GM21390 (cell line): ENCODE measurements around the gene TRERF1.
"Not testable (repeated sequence)": the region's sequence is repeated elsewhere in the genome, so short reads cannot be mapped to it uniquely, and the experiment has no call there.

Experiments used
- ATAC-seq: cut with Tn5 transposase; IDR thresholded peaks from one replicate; pipeline ENCODE4 v1.9.1; 2021; ENCODE audit not compliant: unreplicated experiment

The TRERF1 gene, protein sequence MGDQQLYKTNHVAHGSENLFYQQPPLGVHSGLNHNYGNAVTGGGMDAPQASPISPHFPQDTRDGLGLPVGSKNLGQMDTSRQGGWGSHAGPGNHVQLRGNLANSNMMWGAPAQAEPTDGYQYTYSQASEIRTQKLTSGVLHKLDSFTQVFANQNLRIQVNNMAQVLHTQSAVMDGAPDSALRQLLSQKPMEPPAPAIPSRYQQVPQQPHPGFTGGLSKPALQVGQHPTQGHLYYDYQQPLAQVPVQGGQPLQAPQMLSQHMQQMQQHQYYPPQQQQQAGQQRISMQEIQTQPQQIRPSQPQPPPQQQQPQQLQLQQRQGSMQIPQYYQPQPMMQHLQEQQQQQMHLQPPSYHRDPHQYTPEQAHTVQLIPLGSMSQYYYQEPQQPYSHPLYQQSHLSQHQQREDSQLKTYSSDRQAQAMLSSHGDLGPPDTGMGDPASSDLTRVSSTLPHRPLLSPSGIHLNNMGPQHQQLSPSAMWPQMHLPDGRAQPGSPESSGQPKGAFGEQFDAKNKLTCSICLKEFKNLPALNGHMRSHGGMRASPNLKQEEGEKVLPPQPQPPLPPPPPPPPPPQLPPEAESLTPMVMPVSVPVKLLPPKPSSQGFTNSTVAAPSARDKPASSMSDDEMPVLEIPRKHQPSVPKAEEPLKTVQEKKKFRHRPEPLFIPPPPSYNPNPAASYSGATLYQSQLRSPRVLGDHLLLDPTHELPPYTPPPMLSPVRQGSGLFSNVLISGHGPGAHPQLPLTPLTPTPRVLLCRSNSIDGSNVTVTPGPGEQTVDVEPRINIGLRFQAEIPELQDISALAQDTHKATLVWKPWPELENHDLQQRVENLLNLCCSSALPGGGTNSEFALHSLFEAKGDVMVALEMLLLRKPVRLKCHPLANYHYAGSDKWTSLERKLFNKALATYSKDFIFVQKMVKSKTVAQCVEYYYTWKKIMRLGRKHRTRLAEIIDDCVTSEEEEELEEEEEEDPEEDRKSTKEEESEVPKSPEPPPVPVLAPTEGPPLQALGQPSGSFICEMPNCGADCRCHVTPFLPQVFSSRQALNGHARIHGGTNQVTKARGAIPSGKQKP (N-terminal part only)

DNA sequence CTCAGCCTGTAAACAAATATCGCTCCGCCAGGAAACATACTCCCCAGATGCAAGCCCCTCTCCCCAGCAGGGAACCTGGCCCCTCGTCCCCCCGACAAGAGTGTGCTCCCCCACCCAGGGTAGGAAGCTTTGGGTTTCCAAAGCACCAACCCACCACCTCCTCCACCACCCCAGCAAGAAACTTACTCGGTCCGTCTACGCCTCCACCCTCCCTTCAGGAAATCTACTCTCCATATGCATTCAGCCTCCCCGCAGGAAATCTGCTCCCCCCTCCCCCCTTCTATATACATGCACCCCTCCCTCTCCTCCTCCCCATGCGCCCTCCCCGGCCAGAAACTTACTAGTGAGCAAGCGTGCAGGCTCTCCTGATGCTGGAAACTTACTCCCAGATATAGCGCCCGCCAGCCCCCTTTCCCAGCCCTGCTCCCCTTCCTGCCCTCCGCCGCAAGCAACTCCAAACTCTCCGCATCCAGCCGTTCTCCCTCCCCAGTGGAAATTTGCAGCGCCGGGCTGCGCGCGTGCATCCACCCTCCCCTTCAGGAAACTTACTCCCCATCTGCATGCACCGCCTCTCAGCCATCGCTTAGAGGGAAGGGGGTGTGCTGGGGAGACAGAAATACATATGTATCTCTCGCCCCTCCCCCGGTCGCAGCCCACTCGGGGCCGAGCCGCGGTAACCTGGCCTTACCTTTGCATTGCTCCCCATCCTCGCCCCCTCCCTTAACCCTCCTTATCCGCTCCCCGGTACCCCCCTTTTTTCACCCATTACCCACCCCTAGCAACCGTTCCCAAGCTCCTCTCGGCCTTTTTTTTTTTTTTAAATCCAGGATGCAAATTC lies at the start of gene TRERF1:
Gene TRERF1, minus strand, starts transcription at position 594 of the 838 bp plus-strand sequence. CDS start 182,336 bp downstream, outside the sequence.
- ATAC-seq: no peak

DNA sequence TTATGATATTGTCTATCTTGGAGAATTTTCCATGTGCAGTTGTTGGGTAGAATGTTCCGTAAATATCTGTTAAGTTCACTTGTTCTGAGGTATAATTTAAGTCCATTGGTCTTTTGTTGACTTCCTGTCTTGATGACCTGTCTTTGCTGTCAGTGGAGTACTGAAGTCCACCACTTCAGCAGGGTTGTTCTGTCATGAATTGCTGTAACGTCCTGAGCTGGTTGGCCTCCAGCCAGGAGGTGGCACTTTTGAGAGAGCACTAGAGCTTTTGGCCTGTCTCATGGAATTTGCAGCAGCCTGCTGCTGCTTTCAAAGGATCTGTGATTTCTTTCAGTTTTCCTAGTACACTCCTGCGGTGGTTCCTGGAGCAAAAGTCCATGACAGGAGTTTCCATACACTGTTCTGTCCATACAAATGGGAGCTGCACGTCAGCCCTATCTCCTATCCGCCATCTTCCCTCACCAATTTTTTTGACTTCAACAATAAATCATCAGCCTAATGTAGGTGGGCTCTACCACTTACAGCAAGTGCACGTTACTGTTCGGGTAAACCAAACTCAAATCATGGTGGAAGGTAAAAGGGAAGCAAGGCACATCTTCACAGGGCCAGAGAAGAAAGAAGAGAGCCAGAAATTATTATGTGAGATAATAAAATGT lies 46.9 kb upstream of the TRERF1 start:
- no peak for ATAC-seq

DNA sequence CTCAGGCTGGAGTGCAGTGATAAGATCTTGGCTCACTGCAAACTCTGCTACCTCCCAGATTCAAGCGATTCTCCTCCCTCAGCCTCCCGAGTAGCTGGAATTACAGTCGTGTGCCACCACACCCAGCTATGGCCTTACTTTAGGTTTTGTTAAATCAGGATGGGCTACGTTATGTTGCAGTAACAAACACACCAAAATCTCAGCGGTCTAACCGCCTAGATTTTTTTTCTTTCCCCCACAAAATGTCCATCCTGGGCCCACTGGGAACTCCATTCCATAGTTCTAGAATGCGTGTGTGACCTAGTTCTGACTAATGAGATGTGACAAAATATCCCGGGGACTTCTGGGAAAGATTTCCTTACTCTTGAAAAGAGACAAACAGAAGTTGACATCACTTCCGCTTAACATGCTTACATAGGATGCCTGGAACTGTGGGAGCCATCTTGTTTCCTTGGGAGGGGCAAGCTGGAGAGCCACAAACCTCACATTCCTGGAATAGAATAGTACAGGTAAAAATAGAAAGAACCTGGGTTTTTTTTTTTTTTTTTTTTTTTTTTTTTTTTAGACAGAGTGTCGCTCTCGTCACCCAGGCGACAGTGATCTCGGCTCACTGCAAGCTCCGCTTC lies 42.3 kb upstream of the TRERF1 start:
- ATAC-seq: no peak

DNA sequence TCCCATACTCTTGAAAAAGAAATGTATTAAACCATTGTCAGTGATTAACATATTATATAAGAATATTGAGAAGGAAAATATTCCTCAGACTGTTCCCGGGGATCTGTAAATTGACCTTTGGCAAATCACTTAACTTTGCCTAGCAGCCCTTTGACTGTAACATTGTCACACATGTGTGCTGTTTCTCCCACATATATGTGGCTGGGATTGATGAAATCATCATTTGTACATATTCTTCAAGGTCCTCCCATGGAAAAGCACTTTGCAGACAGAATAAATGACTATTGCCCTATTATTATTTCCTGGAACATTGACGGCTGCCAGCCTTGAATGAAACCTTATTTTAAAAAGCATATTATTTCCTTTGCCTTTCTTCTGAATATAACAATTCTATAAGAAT lies 36.4 kb upstream of the TRERF1 start:
- no peak for ATAC-seq

DNA sequence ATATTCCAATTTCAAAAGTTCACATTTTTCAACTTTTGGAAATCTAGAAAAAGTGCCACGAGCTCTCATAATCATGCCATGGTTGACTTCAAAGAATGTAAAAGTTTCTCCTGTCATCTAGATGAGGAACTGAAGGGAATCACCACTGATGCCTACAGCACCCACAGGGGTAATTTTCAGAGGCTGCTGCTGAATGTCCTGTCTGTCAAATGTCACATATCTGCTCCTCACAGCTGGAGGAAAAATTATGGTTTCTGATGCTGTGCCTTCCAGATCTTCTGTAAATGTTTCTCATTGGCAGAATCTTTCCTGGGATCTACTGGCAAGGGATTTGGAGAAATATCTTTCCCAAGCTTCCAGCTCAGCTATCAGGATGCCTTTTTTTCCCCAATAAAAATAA lies 32.5 kb upstream of the TRERF1 start:
- no peak for ATAC-seq

DNA sequence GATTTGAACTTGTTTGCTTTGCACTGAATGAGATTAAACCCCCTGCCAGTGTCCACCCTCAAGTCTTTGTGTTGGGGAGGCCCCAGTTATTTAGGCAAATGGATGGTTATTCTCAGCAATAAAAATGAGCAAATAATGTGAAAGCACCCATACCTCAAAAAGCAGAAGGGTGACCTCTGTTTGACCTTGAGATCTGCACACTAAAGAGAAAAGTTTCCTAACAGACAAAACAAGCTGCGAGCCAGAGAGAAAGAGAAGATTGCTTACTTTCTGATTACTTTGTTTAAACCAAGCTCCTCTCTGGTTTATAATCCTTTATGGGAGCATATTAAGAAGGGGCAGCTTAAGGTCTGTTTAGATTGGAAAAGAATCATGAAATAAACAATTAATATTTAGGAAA lies 30.4 kb upstream of the TRERF1 start:
- no peak for ATAC-seq

DNA sequence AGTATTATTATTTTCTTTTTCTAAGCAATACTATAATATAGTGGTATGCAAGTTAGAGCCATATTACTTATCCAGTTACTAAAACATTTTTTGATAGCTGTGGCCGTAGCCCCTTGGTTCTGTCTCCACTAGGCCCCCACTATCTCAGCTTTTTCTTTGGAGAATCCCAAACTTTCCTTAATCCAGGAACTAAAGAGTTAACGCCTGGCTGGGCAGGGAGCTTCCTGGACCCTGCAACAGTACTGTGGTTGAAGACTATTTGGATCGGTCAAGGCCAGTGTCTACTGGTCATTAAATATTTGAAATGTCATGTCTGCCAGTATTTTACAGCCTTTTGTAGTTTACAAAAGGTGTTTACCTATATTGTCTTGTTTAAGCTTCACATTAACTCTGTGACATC lies 20.0 kb upstream of the TRERF1 start:
- ATAC-seq: no peak

DNA sequence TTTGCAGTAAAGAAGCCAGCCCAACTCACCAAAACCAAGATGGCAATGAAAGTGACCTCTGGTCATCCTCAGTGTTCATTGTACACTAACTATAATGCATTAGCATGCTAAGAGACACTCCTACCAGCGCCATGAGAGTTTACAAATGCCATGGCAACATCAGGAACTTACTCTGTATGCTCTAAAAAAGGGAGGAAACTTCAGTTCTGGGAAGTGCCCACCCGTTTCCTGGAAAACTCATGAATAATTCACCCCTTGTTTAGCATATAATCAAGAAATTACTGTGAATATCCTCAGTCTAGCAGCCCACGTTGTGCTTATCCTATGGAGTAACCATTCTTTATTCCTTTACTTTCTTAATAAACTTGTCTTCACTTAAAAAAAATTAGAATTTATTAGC lies 19.4 kb upstream of the TRERF1 start:
- no peak for ATAC-seq

DNA sequence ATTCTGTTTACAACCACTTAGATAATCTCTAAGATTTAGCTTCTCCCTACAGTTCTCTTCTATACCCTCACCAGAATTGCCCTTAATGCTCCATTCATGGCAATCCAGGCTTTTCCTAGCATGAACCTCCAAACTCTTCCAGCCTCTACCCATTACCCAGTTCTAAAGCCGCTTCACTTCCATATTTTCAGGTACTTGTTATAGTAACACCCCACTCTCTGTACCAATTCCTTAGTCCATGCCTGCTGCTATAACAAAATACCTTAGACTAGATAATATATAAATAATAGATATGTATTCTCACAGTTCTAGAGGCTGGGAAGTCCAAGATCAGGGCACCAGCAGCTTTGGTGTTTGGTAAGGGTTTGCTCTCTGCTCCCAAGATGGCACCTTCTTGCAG lies 16.5 kb upstream of the TRERF1 start:
- no peak for ATAC-seq

DNA sequence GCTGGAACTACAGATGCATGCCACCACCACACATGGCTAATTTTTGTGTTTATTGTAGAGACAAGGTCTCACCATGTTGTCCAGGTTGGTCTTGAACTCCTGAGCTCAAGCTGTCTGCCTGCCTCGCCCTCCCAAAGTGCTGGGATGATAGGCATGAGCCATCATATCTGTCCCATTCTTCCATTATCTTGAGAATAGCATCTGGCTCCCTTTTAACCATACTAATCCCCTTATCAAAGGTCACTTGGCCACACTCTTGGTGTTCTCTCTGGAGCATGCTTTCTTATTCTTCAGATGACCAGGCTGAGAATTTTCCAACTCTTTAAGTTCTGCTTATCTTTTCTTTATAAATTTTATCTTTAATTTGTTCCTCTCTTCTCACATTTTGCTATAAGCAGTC lies 15.9 kb upstream of the TRERF1 start:
- no peak for ATAC-seq

DNA sequence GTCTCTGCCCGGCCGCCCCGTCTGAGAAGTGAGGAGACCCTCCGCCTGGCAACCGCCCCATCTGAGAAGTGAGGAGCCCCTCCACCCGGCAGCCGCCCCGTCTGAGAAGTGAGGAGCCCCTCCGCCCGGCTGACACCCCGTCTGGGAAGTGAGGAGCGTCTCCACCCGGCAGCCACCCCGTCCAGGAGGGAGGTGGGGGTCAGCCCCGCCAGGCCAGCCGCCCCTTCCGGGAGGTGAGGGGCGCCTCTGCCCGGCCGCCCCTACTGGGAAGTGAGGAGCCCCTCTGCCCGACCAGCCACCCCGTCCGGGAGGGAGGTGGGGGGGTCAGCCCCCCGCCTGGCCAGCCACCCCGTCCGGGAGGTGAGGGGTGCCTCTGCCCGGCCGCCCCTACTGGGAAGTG lies 14.7 kb upstream of the TRERF1 start:
- not testable (repeated sequence) for ATAC-seq

DNA sequence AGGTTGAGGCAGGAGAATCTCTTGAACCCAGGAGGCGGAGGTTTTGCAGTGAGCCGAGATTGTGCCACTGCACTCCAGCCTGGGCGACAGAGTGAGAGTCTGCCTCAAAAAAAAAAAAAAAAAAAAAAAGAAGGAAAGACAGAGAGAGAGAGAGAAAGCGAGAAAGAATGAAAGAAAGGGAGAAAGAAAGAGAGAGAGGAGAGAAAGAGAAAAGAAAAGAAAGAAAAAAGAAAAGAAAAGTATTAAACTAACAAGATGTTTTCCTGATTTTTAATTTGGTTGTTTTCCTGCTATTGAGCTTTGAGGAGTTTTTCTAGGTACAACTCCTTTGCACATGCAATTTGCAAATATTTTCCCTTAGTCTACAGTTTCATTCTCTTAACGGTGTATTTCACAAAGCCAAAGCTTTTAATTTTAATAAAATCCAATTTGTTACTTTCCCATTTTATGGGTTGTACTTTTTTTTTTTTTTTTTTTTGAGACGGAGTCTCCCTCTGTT lies 10.8 kb upstream of the TRERF1 start:
- no peak for ATAC-seq

DNA sequence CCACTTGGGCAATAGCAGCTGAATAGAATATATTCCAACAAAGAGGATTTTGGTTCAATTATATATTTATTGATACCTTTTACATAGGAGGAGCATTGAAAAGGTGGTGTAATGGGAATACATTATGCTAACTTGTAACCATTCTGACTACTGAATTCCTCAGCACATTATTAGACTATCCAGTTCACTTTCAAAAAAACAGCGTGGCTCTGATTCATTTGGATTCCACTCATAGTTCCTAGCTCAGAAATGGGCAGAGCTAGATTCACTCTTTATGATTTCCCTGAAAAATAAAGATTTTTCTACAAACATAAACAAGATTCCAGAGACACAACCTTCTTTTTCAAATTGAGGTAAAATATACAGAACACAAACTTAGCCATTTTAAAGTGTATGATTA lies 9.2 kb upstream of the TRERF1 start:
- ATAC-seq: no peak

DNA sequence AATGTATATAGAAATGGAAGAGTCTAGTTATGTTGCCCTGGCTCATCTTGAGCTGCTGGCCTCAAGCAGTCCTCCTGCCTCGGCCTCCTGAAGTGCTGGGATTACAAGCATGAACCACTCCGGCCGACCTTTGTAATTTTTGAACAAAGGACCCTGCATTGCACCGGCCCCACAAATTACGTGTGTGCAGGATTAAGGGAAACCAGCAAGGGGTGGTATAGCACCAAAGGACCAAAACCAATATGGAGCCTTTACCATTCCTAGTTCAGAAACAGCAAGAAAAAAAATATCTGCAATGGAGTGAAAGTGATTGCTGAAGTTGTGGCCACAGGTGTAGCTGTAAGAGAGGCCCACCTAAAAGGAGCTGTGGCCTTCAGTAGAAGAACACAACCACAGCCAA lies 8.2 kb upstream of the TRERF1 start:
- no peak for ATAC-seq

DNA sequence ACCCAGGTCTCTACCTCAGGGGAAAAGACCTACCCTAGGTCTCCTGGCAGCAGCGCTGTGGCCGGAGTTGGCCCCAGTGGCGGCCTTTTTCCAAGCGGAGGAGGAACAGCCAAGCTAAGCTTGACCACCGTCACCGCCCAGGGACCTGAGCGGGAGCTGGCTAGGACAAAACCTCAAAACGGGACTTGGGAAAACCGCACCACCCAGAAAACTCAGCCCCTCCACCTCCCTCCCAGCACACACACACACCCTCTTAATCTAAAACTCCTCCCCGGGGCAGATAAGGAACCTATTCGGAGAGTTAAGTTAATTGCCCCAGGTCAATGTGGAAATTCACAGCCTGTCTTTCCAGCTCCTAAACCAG lies 2.7 kb upstream of the TRERF1 start:
- no peak for ATAC-seq

DNA sequence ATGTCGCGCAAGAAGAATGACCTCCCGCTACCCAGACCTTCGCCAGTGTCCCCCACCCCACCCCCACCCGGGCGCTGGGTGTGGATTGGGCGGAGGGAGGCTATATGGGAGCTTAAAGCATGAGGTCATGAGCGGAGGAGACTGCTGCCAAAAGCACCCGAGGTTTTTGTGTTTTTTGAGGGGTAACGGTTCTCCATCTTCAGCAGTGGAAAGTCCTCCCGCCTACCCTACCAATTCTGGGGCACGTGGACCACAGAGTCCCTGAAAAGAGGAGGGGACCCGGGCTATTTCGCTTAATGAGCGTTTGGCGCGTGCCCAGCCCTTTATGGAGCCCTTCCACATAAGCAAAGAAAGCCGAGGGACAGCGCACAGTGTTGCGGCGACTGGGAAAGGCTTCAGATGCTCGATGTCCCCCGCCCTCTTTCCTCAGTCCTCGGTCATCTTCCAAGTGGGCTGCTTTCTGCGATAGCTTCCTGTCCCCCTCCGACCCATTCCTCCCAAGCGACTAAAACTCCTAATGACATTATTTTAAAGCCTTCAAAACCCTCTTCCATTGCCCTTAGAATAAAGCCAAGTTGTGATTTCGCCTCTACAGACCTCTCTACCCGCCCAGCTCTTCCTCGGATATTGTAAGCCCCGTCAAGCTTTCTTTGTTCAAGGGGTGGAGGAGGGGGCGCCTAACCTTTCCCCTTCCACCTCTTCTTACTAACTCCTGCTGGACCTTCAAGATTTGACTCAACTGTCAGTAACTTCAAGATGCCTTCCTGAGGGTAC lies 2.1 kb upstream of the TRERF1 start:
- ATAC-seq: no peak

DNA sequence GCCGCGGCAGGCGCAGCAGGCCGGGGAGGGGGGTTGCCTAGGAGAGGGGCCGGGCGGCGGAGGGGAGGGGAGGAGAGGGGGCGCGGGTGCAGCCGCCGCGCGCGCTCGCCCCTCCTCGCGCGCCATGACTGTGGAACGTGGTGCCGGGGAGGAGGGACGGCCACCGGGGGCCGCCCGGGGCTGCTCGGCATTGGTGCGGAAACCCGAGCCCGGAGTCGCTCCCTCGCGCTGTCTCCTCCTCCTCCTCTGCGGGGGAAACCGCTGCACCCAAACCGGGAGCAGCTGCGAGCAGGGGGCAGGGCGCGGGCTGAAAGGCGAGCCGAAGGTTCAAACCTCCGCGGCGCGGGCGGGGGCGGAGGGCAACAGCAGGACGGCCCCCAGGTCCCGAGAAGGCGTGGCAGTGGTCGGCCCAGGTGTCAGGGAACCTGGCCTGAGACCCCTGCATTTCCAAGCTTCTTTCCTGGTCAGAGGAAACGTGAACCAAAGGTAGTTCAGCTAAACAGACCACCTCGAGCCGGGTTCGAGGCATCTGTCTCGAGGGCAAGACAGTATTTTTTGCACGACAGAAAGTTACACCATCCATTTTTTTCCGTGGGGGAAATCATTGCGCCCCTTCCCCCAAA lies 1.4 kb upstream of the TRERF1 start:
- ATAC-seq: peak; percentile 69

DNA sequence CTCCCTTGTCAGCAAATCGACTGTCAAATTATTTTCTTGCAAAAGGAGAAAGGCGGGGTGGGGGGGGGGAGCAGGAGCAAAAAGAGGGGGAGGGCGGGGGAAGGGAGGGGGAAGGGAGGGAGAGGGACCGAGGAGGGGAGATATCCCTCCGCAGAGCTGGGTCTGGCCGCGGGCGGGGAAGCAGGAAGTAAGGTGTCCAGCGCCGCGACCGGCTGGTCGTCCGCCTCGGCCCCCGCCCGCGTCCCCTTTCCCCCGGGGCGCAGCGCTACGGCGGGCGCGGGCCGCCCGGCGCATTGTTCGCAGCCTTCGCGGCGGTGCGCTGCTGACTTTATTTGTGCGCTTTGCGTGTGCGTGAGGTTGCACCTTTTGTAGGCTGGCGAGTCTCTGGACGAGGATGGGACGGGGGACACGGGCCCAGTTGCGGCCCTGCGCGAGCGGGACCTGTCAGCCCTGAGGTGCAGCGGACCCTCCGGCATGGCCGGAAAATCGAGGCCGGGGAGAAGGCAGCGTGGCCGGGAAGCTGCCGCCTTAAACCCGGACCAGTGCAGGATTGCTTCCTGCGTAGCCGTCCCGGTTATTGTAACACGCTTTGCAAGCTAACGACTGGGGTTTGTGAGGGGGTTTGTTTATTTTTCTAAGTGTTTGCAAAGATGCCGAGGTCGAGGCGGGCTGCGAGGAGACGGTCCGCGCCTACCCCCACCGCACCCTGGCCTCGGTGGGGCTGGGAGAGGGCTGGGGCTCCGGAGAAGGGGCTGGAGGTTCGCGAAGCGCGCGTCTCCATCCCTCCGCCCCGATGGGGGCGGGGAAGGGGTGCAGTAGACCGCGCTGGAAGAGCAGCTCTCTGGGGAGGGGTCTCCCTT lies 675 bp upstream of the TRERF1 start:
- ATAC-seq: peak; percentile 30
